ENCODE measurements around the gene MRM2.
A peak's percentile ranks its signal among the peaks of the same experiment; 100 is the strongest.

MRM2 gene

DNA sequence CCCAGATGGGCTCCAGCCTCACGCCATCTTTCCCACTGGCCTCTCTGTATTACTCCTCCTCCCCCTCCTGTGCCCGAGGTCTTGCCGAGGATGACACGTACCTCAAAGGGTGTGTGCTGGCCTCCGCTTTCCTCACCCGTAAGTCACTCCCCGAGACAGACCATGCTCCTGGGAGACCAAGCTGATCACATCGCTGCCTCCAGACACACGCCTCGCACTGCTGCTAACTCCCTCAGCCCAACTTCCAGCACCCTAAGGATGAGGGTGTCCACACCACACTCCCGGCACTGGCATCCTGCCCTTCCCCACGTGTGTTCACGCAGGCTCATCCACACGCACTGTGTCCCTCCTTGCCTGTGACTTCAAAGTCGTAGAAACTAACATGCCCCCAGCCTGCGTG, 33.3 kb downstream of the MRM2 start:
- DNase-seq (no peak), ATAC-seq (replicated peaks) (no peak)
- Mint-ChIP-seq H3K4me3 (no peak overlapping the region), H3K9me3 (no peaks in the 10 kb centered on the region), H3K27me3 (no peaks in the 10 kb centered on the region), H3K4me1 (ENCODE audit: low read depth in 2 of 2) (peaks cover 0 to 7% of the 10 kb centered on the region in 2 donors), H3K36me3 (ENCODE audit: insufficient read depth) (peaks cover 6% of the 10 kb centered on the region), H3K27ac (peak overlapping the region; percentile 49 to 76)

DNA sequence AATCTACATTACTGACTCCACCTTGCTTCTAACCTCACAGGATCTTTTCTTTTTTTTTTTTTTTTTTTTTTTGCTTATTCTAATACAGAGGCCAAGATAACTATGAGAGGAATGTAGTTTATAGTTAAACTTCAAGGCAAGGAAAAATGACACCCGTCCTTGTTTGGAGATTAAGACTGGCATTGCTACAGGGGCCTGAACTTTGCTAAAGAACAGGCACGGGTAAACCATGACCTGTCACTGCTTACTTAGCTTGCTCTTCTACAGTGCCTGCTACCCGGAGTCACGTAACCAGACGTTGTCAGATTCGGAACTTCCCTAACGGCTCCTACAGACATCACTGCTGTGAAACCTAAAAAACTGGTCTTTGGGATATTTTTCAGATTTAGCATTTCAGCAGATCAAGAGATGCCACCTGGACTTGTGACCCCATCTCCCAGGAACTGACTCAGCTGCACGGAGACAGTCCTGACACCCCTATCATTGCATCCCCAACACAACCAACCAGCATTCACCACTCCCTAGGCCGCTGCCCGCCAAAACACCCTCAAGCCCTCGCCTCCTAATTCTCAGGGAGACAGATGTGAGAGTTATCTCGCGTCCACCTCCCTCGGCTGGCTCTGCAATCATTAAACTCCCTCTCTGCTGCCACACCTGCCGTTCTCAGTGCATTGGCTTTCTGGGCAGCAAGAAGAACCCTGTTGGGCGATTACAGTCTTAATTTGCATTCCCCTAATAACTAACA, 36.8 kb downstream of the MRM2 start:
- Mint-ChIP-seq H3K27ac (no peak overlapping the region), H3K9me3 (no peaks in the 10 kb centered on the region), H3K27me3 (no peaks in the 10 kb centered on the region), H3K4me3 (no peak overlapping the region), H3K4me1 (ENCODE audit: low read depth in 2 of 2) (peaks cover 5 to 7% of the 10 kb centered on the region in 2 donors), H3K36me3 (ENCODE audit: insufficient read depth) (peaks cover 13% of the 10 kb centered on the region)
- DNase-seq (no peak), ATAC-seq (replicated peaks) (no peak)

DNA sequence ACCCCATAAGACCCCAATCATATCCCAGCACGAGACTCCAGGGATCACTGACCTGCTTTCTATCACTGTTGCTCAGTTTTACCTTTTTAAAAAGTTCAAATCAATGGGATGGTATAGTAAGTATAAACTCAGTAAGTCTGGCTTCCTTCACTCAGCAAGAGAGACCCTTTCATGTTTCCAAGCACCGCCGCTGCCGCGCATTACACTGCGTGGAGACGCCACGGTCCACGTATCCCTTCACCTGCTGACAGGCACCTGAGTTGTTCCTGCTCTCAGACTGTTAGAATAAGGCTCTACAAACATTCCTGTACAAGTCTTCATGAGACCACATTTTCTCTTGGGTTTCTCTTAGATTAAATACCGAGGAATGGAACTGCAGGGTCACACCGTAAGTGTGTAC, 37.6 kb downstream of the MRM2 start:
- no peak for ATAC-seq (replicated peaks)
- Mint-ChIP-seq H3K27ac (no peak overlapping the region), H3K36me3 (ENCODE audit: insufficient read depth) (peaks cover 12% of the 10 kb centered on the region), H3K4me3 (no peak overlapping the region), H3K27me3 (no peaks in the 10 kb centered on the region), H3K9me3 (no peaks in the 10 kb centered on the region), H3K4me1 (ENCODE audit: low read depth in 2 of 2) (peaks cover 3 to 5% of the 10 kb centered on the region in 2 donors)
- no peak for DNase-seq

DNA sequence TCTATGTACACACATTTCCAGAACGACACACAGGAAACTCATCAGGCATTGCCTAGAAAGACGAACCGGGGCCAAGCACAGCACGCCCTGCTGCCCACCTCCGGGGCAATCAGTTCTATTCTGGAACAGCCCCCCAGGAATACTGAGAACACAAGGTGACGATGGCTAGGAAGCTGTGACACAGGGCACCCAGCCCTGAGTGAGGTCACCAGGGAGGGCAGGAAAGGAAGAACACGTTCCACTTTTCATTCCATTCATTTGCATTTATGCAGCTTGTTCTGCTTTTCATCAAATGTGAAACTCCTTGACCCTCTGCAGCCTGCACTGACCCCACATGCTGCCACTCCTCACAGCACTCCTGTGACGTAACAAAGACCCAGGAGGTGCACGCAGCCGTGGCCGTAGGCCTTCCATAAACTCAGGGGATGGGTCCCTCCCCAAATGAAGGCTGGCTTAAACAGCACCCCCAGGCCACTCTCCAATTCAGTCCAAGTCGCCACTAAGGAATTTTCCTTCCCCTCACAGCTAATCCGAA, 38.2 kb downstream of the MRM2 start:
- H3K36me3 Mint-ChIP-seq (ENCODE audit: insufficient read depth): peaks cover 10% of the 10 kb centered on the region
- no peak overlapping the region for H3K4me3 Mint-ChIP-seq
- ATAC-seq (replicated peaks) (no peak), DNase-seq (no peak)
- H3K27me3 Mint-ChIP-seq: no peaks in the 10 kb centered on the region
- H3K27ac Mint-ChIP-seq: no peak overlapping the region
- H3K9me3 Mint-ChIP-seq: no peaks in the 10 kb centered on the region
- peaks cover 3 to 5% of the 10 kb centered on the region in 2 donors for H3K4me1 Mint-ChIP-seq (ENCODE audit: low read depth in 2 of 2)

DNA sequence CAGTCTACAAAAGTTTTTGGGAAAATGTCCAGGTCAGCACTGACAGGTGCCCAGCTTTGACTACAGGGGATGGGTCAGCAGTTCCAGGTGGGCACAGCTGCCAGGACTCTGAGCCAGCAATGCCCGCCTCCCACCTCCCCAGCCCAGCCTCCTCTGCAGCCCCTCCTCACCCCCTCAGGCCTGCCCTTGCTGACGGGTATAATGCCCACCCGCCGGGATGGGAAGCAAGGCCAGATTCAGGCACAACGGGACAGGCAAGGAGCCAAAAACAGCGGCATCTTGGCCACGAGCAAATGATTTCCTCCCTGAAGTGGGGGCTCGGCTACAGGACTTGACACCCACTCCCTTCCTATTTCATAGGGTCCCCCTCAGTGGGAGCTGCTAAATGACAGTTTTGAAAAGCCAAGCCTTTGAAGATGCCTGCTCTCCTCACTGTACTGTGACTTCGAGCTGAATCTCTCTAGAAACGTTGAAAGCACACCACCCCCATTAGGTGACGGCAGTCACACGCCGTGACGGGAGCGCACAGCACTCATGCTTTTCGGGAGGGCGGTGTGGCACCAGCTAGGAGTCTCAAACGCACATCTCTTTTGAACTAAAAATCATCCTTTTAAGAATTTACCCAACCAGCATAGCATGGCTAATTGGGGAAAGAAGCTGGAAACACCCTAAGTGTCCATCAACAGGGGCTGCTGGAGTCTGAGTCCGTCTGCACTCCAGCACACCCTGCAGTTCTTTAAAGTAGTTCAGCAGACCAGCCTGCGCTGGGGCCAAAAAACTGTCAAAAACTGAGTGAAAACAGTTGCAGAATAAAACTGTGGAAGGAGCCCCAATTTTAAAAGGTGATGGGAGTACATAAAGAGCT, 38.9 kb downstream of the MRM2 start:
- DNase-seq (no peak), ATAC-seq (replicated peaks) (no peak)
- peaks cover 3 to 5% of the 10 kb centered on the region in 2 donors for H3K4me1 Mint-ChIP-seq (ENCODE audit: low read depth in 2 of 2)
- no peaks in the 10 kb centered on the region for H3K9me3 Mint-ChIP-seq
- H3K36me3 Mint-ChIP-seq (ENCODE audit: insufficient read depth): peaks cover 10% of the 10 kb centered on the region
- H3K4me3 Mint-ChIP-seq: no peak overlapping the region
- no peaks in the 10 kb centered on the region for H3K27me3 Mint-ChIP-seq
- no peak overlapping the region for H3K27ac Mint-ChIP-seq

DNA sequence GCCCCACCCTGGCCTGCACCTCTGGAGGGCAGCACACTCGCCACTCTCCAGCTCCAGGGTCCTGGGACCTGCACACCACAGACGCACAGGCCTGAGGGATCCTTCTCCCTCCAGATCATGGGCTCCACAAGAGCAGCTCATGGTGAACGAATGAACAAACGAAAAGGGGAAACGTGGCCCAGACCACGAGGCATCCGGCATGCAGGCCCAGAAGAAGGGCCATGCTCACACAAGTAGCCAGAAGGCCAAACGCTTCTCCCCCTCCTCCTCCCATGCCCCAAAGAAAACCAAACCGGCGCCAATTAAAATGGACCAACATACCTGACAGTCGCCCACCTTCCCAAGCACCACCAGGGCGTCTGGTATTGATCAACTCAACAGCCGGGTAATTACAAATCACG, 39.6 kb downstream of the MRM2 start:
- H3K36me3 Mint-ChIP-seq (ENCODE audit: insufficient read depth): peaks cover 10% of the 10 kb centered on the region
- DNase-seq (no peak), ATAC-seq (replicated peaks) (no peak)
- no peak overlapping the region for H3K4me3 Mint-ChIP-seq
- no peaks in the 10 kb centered on the region for H3K27me3 Mint-ChIP-seq
- H3K9me3 Mint-ChIP-seq: no peaks in the 10 kb centered on the region
- peaks cover 5% of the 10 kb centered on the region in 2 donors for H3K4me1 Mint-ChIP-seq (ENCODE audit: low read depth in 2 of 2)
- H3K27ac Mint-ChIP-seq: no peak overlapping the region

DNA sequence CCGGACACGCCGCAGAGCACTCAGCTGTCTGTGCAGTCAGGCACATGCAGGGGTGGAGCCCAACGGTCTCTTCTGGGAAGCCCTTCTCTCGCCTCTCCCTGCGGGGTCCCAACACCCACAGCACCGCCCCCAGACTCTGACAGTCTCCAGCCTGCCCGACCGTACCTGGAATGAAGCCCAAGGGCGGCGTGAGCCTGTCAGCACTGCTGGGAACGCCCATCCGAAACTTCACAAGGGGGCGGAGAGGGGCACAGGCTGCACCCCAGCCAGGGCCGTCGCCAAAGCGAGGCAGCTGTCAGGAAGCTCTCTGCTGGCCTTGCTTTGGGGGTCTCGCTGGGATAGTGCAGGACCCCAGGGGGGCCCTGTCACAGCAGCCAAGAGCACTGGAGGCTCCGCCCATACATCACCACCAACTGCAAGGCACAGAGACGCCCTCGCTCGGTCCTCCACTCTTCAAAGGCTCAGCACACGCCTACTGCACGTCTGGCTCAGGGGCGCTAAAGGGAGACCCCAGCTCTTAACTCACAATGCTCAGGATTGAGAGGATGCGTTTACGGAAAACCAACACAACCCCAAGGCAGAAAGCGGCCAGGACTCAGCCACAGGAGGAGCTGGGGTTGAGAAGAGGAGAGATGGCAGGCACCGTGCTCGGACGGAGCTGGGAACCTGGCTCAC, 40.2 kb downstream of the MRM2 start:
- Mint-ChIP-seq H3K27ac (no peak overlapping the region), H3K27me3 (no peaks in the 10 kb centered on the region), H3K36me3 (ENCODE audit: insufficient read depth) (peaks cover 10% of the 10 kb centered on the region), H3K4me1 (ENCODE audit: low read depth in 2 of 2) (peaks cover 5 to 6% of the 10 kb centered on the region in 2 donors), H3K9me3 (no peaks in the 10 kb centered on the region), H3K4me3 (no peak overlapping the region)
- ATAC-seq (replicated peaks): no peak
- DNase-seq: no peak

DNA sequence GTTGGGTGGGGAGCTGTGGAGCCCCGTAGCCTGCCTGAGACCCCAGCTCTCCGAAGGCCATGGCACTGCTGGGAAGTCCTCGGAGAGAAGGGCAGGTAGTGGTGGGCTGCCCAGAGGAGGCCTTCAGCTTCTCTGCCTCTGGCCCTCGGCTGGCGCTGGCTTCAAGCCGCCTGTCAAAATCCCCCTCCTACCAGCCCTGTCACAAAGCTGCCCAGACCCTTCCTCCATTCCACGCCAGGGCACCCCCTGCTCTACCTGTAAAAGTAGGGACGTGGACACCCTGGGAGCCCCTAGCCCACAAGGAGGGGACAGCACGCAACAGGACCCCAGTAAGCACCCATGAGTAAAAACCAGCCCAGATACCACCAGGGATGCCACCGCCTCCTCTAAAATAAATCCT, 40.9 kb downstream of the MRM2 start:
- ATAC-seq (replicated peaks): no peak
- DNase-seq: no peak
- H3K4me1 Mint-ChIP-seq (ENCODE audit: low read depth in 2 of 2): peaks cover 5 to 8% of the 10 kb centered on the region in 2 donors
- H3K27ac Mint-ChIP-seq: no peak overlapping the region
- H3K27me3 Mint-ChIP-seq: no peaks in the 10 kb centered on the region
- H3K4me3 Mint-ChIP-seq: no peak overlapping the region
- no peaks in the 10 kb centered on the region for H3K9me3 Mint-ChIP-seq
- peaks cover 14% of the 10 kb centered on the region for H3K36me3 Mint-ChIP-seq (ENCODE audit: insufficient read depth)

DNA sequence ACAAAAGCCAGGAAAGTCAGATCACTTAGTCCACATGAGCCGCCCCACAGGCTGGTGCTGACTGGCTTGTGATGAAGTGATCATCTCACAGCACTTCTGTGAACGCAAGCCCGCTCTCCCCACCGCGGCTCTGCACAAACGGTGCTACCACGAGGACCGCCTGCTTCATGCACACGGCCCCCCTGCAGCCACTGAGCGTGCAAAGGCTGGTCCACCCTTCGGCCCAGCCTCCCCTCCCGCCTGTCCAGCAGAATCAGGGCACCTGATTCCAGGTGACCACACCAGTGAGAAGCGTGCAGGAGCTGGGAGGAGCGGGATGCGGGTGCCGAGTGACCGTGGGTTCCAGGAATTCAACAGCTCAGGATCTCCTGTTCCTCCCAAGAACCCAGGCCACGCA, 41.4 kb downstream of the MRM2 start:
- no peak for ATAC-seq (replicated peaks)
- Mint-ChIP-seq H3K9me3 (no peaks in the 10 kb centered on the region), H3K27ac (peak overlapping the region in 1 of 2 donors; percentile 67), H3K27me3 (no peaks in the 10 kb centered on the region), H3K4me1 (ENCODE audit: low read depth in 2 of 2) (peaks cover 5 to 8% of the 10 kb centered on the region in 2 donors), H3K36me3 (ENCODE audit: insufficient read depth) (peaks cover 15% of the 10 kb centered on the region), H3K4me3 (no peak overlapping the region)
- DNase-seq: no peak

DNA sequence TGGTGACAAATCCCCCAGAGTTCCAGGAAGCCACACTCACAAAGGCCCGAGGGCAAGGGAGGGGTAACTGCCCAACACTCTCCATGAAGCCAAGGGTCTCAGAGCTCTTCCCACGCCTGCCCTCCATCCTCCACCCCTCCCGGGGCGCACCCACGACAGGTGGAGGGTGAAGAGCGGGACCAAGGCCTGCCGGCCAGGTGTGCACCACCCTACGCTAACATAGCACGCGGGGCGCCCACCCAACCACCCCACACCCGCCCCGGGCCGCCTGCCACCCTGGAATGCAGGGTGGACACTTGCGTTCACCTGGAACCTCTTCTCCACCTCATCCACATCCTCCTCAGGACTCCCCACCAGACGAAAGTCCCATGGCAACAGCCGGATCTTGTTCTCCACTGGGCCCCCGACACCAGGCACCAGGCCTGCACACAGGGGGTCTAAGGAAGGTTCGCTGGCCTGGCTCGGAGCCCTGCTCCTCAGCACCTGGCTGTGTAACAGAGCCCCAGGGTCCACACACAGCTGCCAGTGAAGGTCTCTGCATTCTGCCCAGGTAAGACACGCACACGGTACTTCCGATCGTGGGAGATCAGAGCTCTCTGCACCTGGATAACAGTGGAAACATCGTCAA, 41.9 kb downstream of the MRM2 start:
- H3K36me3 Mint-ChIP-seq (ENCODE audit: insufficient read depth): peaks cover 12% of the 10 kb centered on the region
- H3K4me1 Mint-ChIP-seq (ENCODE audit: low read depth in 2 of 2): peaks cover 5 to 8% of the 10 kb centered on the region in 2 donors
- H3K4me3 Mint-ChIP-seq: no peak overlapping the region
- no peaks in the 10 kb centered on the region for H3K27me3 Mint-ChIP-seq
- ATAC-seq (replicated peaks) (no peak), DNase-seq (no peak)
- no peaks in the 10 kb centered on the region for H3K9me3 Mint-ChIP-seq
- H3K27ac Mint-ChIP-seq: peak overlapping the region in 1 of 2 donors; percentile 67

DNA sequence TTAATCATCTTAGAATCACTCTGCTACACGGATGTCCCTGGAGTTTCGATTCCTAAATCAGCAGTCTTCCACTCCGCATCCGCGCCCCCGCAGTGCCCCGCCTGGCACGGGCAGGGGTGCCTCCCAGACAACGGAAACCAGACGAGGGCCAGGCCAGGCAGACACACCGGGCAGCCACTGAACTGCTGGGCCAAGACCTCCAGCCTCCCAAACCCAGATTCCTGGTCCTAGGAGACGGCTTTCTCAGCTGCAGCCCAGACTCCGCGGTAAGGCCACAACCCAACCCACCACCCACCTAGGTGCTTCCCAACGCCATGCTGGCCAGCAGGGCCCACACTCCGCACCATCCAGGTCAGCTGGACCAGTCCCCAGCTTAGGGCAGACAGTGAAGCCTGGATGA, 42.5 kb downstream of the MRM2 start:
- peaks cover 5 to 8% of the 10 kb centered on the region in 2 donors for H3K4me1 Mint-ChIP-seq (ENCODE audit: low read depth in 2 of 2)
- H3K4me3 Mint-ChIP-seq: no peak overlapping the region
- ATAC-seq (replicated peaks) (no peak), DNase-seq (no peak)
- H3K27ac Mint-ChIP-seq: peak overlapping the region in 1 of 2 donors; percentile 42
- H3K9me3 Mint-ChIP-seq: no peaks in the 10 kb centered on the region
- H3K27me3 Mint-ChIP-seq: no peaks in the 10 kb centered on the region
- H3K36me3 Mint-ChIP-seq (ENCODE audit: insufficient read depth): peaks cover 12% of the 10 kb centered on the region

DNA sequence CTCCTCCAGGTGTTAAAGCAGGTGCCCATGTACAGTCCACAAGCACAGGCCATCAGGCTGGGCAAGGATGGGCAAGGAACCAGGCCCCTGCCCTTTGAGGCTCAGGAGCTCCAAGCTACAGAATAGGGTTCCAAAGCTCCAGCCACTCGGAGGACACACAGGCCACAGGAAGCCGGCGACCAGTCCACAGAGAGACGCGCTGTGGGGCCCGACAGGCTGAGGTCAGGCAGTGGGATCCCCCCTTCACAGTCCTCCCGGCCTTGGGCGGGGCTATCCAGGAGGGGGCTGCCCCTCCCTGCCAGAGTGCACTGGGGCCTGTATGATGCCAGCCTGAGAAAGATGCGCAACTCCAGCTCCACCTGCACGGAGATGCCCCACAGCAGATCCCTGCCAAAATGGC, 43.2 kb downstream of the MRM2 start:
- no peak for ATAC-seq (replicated peaks)
- Mint-ChIP-seq H3K9me3 (no peaks in the 10 kb centered on the region), H3K27ac (peak overlapping the region in 1 of 2 donors; percentile 42), H3K4me1 (ENCODE audit: low read depth in 2 of 2) (peaks cover 5% of the 10 kb centered on the region in 2 donors), H3K27me3 (no peaks in the 10 kb centered on the region), H3K36me3 (ENCODE audit: insufficient read depth) (peaks cover 12% of the 10 kb centered on the region), H3K4me3 (no peak overlapping the region)
- no peak for DNase-seq

DNA sequence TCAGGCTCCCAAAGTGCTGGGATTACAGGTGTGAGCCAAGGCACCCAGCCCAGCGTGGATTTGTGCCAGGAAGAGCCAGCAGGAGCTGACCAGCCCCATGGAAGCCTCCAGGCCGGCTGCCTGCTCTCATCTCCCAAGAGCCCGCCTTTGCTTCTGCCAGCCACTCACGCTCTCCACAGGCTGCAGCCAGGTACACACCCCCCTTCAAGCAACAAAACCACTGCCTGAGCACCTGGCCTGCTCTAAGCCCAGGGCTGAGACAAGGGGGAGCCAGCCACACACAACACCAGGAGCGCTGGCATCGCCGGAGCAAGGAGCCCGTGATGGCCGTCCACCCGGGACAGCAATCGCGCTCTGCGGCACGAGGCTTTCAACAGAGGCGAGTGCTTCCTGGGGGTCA, 43.8 kb downstream of the MRM2 start:
- H3K4me1 Mint-ChIP-seq (ENCODE audit: low read depth in 2 of 2): peaks cover 1 to 5% of the 10 kb centered on the region in 2 donors

More for the DNA sequence above, 43.8 kb downstream of the MRM2 start:
- ATAC-seq (replicated peaks) (no peak), DNase-seq (no peak)
- Mint-ChIP-seq H3K4me3 (no peak overlapping the region), H3K36me3 (ENCODE audit: insufficient read depth) (peaks cover 12% of the 10 kb centered on the region), H3K9me3 (no peaks in the 10 kb centered on the region), H3K27ac (no peak overlapping the region), H3K27me3 (no peaks in the 10 kb centered on the region)
